HEK293 (cell line): ENCODE measurements around the gene ACVR1.

Source experiments
- CTCF ChIA-PET: fragments of 350-600 bp; formaldehyde crosslinking; extraction: SDS; loops from one replicate; lab custom pipeline; 2021; ENCODE audit warnings: antibody characterized with exemption; lab: Yijun Ruan, JAX
- POLR2A ChIA-PET: fragments of 300-600 bp; formaldehyde crosslinking; extraction: SDS; loops from one replicate; lab custom pipeline; 2020; ENCODE audit warnings: antibody characterized with exemption, inconsistent platforms; lab: Yijun Ruan, JAX
- H3K27ac ChIP-seq: fragments of 200-500 bp; sonication (Bioruptor generic); 2 replicates; pipeline ENCODE4 v1.5.1; 2014; ENCODE audit warnings: low read depth, low read length, control low read depth, inconsistent platforms; ENCODE audit errors: extremely low read depth
- H3K36me3 ChIP-seq, 2 experiments: fragments of 200-500 bp in 1 of 2; sonication (Bioruptor generic) in 1 of 2; 1 replicate in 1 of 2; 2 replicates in 1 of 2; pipeline ENCODE4 v1.5.1; 2014 to 2017; ENCODE audit warnings: inconsistent platforms in 2 of 2, low read length in 2 of 2; ENCODE audit not compliant: control insufficient read depth in 2 of 2, insufficient read depth in 1 of 2
- H3K4me1 ChIP-seq: fragments of 200-500 bp; sonication (Bioruptor generic); 2 replicates; pipeline ENCODE4 v1.5.1; 2014; ENCODE audit warnings: mild to moderate bottlenecking, low read length, inconsistent platforms; ENCODE audit not compliant: control insufficient read depth, insufficient read depth
- H3K4me3 ChIP-seq: 2 replicates; pipeline ENCODE4 v1.5.1; 2011; ENCODE audit warnings: low read depth, mild to moderate bottlenecking, control low read depth, low read length, moderate library complexity
- H3K9me3 ChIP-seq: fragments of 200-500 bp; sonication (Bioruptor generic); 2 replicates; pipeline ENCODE4 v1.5.1; 2014; ENCODE audit warnings: low read depth, low read length, inconsistent platforms; ENCODE audit not compliant: control insufficient read depth, insufficient read depth
- INSM2 ChIP-seq: fragments of 450-650 bp; formaldehyde crosslinking; IDR thresholded peaks from 2 replicates; pipeline ENCODE4 v1.5.1; 2016; ENCODE audit warnings: missing biosample characterization, missing genetic modification characterization
- KLF1 ChIP-seq: fragments of 450-650 bp; formaldehyde crosslinking; IDR thresholded peaks from 2 replicates; pipeline ENCODE4 v1.5.1; 2016; ENCODE audit warnings: missing biosample characterization, missing genetic modification characterization
- MEIS1 ChIP-seq: sonication (generic); formaldehyde crosslinking; IDR thresholded peaks from 2 replicates; pipeline ENCODE4 v1.8.1; 2022; ENCODE audit warnings: missing genetic modification reagents, mild to moderate bottlenecking, borderline replicate concordance
- OSR2 ChIP-seq: fragments of 450-650 bp; formaldehyde crosslinking; IDR thresholded peaks from 2 replicates; pipeline ENCODE4 v1.5.1; 2016; ENCODE audit warnings: missing biosample characterization, missing genetic modification characterization
- REPIN1 ChIP-seq: fragments of 450-650 bp; formaldehyde crosslinking; IDR thresholded peaks from 2 replicates; pipeline ENCODE4 v1.5.1; 2017; ENCODE audit warnings: missing biosample characterization, missing genetic modification characterization, low read depth
- YY1 ChIP-seq: fragments of 450-650 bp; formaldehyde crosslinking; IDR thresholded peaks from 2 replicates; pipeline ENCODE4 v1.5.1; 2018; ENCODE audit warnings: missing biosample characterization, missing genetic modification characterization
- ZBTB26 ChIP-seq: fragments of 450-650 bp; formaldehyde crosslinking; optimal IDR thresholded peaks from 2 replicates; pipeline ENCODE3; 2016; ENCODE audit warnings: missing biosample characterization, mild to moderate bottlenecking, missing genetic modification characterization
- ZFHX2 ChIP-seq: fragments of 450-650 bp; formaldehyde crosslinking; conservative IDR thresholded peaks from 2 replicates; pipeline ENCODE4 v1.5.1; 2016; ENCODE audit warnings: missing biosample characterization, missing genetic modification characterization
- ZNF140 ChIP-seq: fragments of 450-650 bp; formaldehyde crosslinking; IDR thresholded peaks from 2 replicates; pipeline ENCODE4 v1.5.1; 2016; ENCODE audit warnings: missing biosample characterization, missing genetic modification characterization
- ZNF211 ChIP-seq: fragments of 450-650 bp; formaldehyde crosslinking; IDR thresholded peaks from 2 replicates; pipeline ENCODE4 v1.5.1; 2016; ENCODE audit warnings: low read depth, missing biosample characterization, missing genetic modification characterization
- ZNF214 ChIP-seq: fragments of 450-650 bp; formaldehyde crosslinking; IDR thresholded peaks from 2 replicates; pipeline ENCODE4 v1.5.1; 2017; ENCODE audit warnings: missing biosample characterization, mild to moderate bottlenecking, missing genetic modification characterization, borderline replicate concordance
- ZNF221 ChIP-seq: fragments of 450-650 bp; formaldehyde crosslinking; IDR thresholded peaks from 2 replicates; pipeline ENCODE4 v1.5.1; 2017; ENCODE audit warnings: missing biosample characterization, missing genetic modification characterization, borderline replicate concordance
- ZNF223 ChIP-seq: fragments of 450-650 bp; formaldehyde crosslinking; IDR thresholded peaks from 2 replicates; pipeline ENCODE4 v1.5.1; 2016; ENCODE audit warnings: missing biosample characterization, missing genetic modification characterization
- ZNF239 ChIP-seq: fragments of 450-650 bp; formaldehyde crosslinking; IDR thresholded peaks from 2 replicates; pipeline ENCODE4 v1.5.1; 2016; ENCODE audit warnings: missing biosample characterization, missing genetic modification characterization
- ZNF274 ChIP-seq, 2 experiments: fragments of 200-500 bp in 1 of 2; fragments of 450-650 bp in 1 of 2; sonication (Bioruptor generic) in 1 of 2; formaldehyde crosslinking in 1 of 2; IDR thresholded peaks; 2 replicates each; pipeline versions ENCODE4 v1.5.1 to v1.6.1; 2014 to 2016; ENCODE audit warnings: borderline replicate concordance in 1 of 2, inconsistent platforms in 1 of 2, low read length in 1 of 2, missing biosample characterization in 1 of 2, missing genetic modification characterization in 1 of 2
- ZNF302 ChIP-seq: fragments of 450-650 bp; formaldehyde crosslinking; IDR thresholded peaks from 2 replicates; pipeline ENCODE4 v1.5.1; 2016; ENCODE audit warnings: missing biosample characterization, missing genetic modification characterization, low read depth
- ZNF354C ChIP-seq: fragments of 450-650 bp; formaldehyde crosslinking; IDR thresholded peaks from 2 replicates; pipeline ENCODE4 v1.5.1; 2016; ENCODE audit warnings: missing biosample characterization, missing genetic modification characterization, low read depth, borderline replicate concordance
- ZNF426 ChIP-seq: fragments of 450-650 bp; formaldehyde crosslinking; IDR thresholded peaks from 2 replicates; pipeline ENCODE4 v1.5.1; 2017; ENCODE audit warnings: missing biosample characterization, missing genetic modification characterization, mild to moderate bottlenecking, inconsistent platforms, moderate library complexity
- ZNF501 ChIP-seq: fragments of 450-650 bp; formaldehyde crosslinking; IDR thresholded peaks from 2 replicates; pipeline ENCODE4 v1.5.1; 2016; ENCODE audit warnings: missing biosample characterization, missing genetic modification characterization
- ZNF571 ChIP-seq: fragments of 450-650 bp; formaldehyde crosslinking; IDR thresholded peaks from 2 replicates; pipeline ENCODE4 v1.5.0; 2017; ENCODE audit warnings: missing biosample characterization, missing genetic modification characterization
- ZNF596 ChIP-seq: fragments of 450-650 bp; IDR thresholded peaks from 2 replicates; pipeline ENCODE4 v1.5.0; 2018; ENCODE audit warnings: missing biosample characterization, mild to moderate bottlenecking, missing genetic modification characterization, moderate library complexity
- ZNF768 ChIP-seq: fragments of 450-650 bp; formaldehyde crosslinking; IDR thresholded peaks from 2 replicates; pipeline ENCODE4 v1.5.1; 2018; ENCODE audit warnings: missing biosample characterization, mild to moderate bottlenecking, missing genetic modification characterization
- ZNF830 ChIP-seq: fragments of 450-650 bp; IDR thresholded peaks from 2 replicates; pipeline ENCODE4 v1.5.0; 2018; ENCODE audit warnings: missing biosample characterization, missing genetic modification characterization, low read depth, mild to moderate bottlenecking, moderate library complexity
- ZSCAN18 ChIP-seq: fragments of 450-650 bp; formaldehyde crosslinking; IDR thresholded peaks from 2 replicates; pipeline ENCODE4 v1.5.1; 2016; ENCODE audit warnings: missing biosample characterization, missing genetic modification characterization

ACVR1 gene

GRCh38 chr2:157744571-157745076 lies 131.5 kb downstream of the ACVR1 start:
- Histone ChIP-seq H3K9me3 (no peaks in the 10 kb centered on the region), H3K4me3 (no peak overlapping the region), H3K4me1 (no peaks in the 10 kb centered on the region), H3K27ac (no peak overlapping the region), H3K36me3 (no peaks in the 10 kb centered on the region)
- ChIA-PET POLR2A (no interaction called here), CTCF (no interaction called here)
- TF ChIP-seq ZNF214 (tag by site-specific recombination), result no peak
- TF ChIP-seq ZNF571 (tag by site-specific recombination), result no peak
- TF ChIP-seq ZNF274 (IDR thresholded peaks at IDR 0.05; ENCODE audit: low read length), result no peak
- TF ChIP-seq ZNF274 (tag by site-specific recombination; IDR thresholded peaks at IDR 0.05; ENCODE audit: borderline replicate concordance), result no peak

DNA sequence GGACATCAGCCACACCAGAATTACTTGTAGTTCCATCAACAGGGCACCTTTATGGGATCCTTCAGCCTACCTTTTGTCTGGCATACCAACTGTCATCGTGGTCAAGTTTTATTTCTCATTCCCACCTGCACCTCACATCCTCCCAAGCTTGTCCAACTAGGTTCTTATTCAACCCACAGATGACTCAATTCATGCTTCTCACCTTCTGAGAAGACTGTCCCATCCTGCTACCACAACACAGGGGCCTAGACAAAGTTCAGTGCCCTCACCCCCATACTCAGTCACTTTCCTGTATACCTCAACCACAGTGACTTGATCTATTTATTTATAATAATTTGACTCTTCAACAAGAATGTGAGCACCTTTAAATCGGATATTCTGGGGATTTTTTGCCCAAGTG lies 133.1 kb downstream of the ACVR1 start:
- H3K4me3 ChIP-seq, result no peak overlapping the region
- peaks cover 0 to 5% of the 10 kb centered on the region in 2 experiments; a peak in 1 of 3 replicates for H3K36me3 ChIP-seq
- POLR2A ChIA-PET, result no interaction called here
- no peaks in the 10 kb centered on the region for H3K9me3 ChIP-seq
- no peak for TF ChIP-seq REPIN1 (tag by site-specific recombination)
- no peak for TF ChIP-seq ZNF501 (tag by site-specific recombination)
- no peak for TF ChIP-seq KLF1 (tag by site-specific recombination)
- CTCF ChIA-PET, result no interaction called here
- H3K4me1 ChIP-seq, result no peaks in the 10 kb centered on the region
- H3K27ac ChIP-seq, result no peak overlapping the region

- no peaks in the 10 kb centered on the region for H3K4me1 ChIP-seq
- H3K4me3 ChIP-seq, result no peak overlapping the region
- TF ChIP-seq ZNF239 (tag by site-specific recombination), result no peak
- ChIA-PET POLR2A (no interaction called here), CTCF (no interaction called here)
- H3K36me3 ChIP-seq, result peaks cover 0 to 16% of the 10 kb centered on the region in 2 experiments; a peak in 1 of 3 replicates
- H3K9me3 ChIP-seq, result no peaks in the 10 kb centered on the region
- H3K27ac ChIP-seq, result no peak overlapping the region
Observed at GRCh38 chr2:157741819-157742484, 134.2 kb downstream of the ACVR1 start.

DNA sequence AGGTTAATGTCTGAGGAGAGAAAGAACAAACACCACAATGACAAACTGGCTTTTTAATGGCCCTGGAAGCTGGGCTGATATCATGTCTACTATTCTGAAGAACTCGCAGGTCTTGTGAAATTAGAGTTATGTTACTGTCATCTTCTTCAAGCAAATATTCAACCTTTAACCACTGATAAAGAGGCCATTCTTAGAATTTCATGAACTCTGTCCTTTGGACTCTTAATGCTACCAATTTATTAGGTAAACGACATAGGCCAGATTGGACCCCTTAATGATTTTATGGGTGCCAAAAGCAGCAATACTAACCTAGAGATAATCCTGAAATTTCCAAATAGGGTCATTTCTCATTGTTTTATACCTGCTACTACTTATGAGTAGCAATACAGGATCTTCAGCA lies 138.5 kb downstream of the ACVR1 start:
- ChIA-PET CTCF (interaction anchor here (0.8 kb wide), 1 partner anchor 22 kb away, joined by 3 read pairs; no protein-coding TSS in a partner anchor), POLR2A (no interaction called here)
- Histone ChIP-seq H3K36me3 (peaks cover 0 to 45% of the 10 kb centered on the region in 2 experiments; a peak in 1 of 3 replicates), H3K4me1 (no peaks in the 10 kb centered on the region), H3K4me3 (no peak overlapping the region), H3K9me3 (no peaks in the 10 kb centered on the region), H3K27ac (no peak overlapping the region)
- TF ChIP-seq MEIS1 (CRISPR knock-in tag), result no peak
- TF ChIP-seq ZNF426 (tag by site-specific recombination), result no peak
- TF ChIP-seq ZFHX2 (tag by site-specific recombination), result no peak
- no peak for TF ChIP-seq INSM2
- TF ChIP-seq ZNF768, result no peak
- TF ChIP-seq YY1 (tag by site-specific recombination), result no peak
- no peak for TF ChIP-seq ZNF354C (tag by site-specific recombination)
- TF ChIP-seq ZNF596, result no peak
- TF ChIP-seq ZNF830 (tag by site-specific recombination), result no peak
- no peak for TF ChIP-seq ZNF223 (tag by site-specific recombination)
- TF ChIP-seq ZNF140 (tag by site-specific recombination), result no peak
- TF ChIP-seq ZNF221 (tag by site-specific recombination), result no peak
- no peak for TF ChIP-seq ZNF211
- no peak for TF ChIP-seq ZBTB26 (tag by site-specific recombination)
- no peak for TF ChIP-seq ZNF302 (tag by site-specific recombination)
- TF ChIP-seq OSR2 (tag by site-specific recombination), result no peak
- no peak for TF ChIP-seq ZSCAN18
